ENCODE results near the gene TMPRSS2. TPM values are rescaled to one million over a fixed set of nuclear protein-coding genes. Genes with fewer than 3 reads are reported as not detected.

TMPRSS2 gene
- total and polyA plus RNA-seq, 2 donors (not counting 1 experiment from before 2014, with no cell fraction given), result not detected

DNA sequence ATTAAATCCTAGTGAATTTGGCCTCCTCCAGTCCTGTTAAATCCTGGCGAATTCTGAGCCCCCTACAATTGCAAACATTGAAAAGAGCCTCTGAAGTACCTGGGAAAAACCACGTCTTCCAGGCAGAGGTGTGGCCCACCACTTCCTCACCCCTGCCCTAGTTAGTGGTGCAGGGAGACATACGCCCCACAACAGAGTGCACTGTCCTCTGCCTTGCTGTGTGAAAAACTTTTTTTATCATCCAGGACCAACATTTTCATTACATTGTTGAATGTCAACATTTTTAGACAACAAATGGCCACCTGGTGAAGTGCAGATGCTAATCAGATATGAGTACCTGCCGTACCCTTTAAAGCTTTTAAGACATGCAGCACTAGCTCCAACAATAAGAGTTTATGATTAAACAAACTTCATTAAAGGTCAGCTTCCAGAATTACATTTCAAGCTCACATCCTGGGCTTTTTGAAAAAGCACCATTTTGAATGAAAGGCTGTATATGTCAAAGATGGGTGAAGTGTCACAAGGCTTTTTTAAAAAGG lies 13.6 kb upstream of the TMPRSS2 start:
- peaks cover 0 to 5% (median 0%) of the 10 kb centered on the region in 3 donors for H3K9me3 ChIP-seq (ENCODE audit: control extremely low read depth in 1 of 3, control insufficient read depth in 2 of 3, insufficient read depth in 1 of 3, low read length in 2 of 3)
- TF ChIP-seq, protein P1, sequence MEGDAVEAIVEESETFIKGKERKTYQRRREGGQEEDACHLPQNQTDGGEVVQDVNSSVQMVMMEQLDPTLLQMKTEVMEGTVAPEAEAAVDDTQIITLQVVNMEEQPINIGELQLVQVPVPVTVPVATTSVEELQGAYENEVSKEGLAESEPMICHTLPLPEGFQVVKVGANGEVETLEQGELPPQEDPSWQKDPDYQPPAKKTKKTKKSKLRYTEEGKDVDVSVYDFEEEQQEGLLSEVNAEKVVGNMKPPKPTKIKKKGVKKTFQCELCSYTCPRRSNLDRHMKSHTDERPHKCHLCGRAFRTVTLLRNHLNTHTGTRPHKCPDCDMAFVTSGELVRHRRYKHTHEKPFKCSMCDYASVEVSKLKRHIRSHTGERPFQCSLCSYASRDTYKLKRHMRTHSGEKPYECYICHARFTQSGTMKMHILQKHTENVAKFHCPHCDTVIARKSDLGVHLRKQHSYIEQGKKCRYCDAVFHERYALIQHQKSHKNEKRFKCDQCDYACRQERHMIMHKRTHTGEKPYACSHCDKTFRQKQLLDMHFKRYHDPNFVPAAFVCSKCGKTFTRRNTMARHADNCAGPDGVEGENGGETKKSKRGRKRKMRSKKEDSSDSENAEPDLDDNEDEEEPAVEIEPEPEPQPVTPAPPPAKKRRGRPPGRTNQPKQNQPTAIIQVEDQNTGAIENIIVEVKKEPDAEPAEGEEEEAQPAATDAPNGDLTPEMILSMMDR (IDR thresholded peaks at IDR 0.05), result no peak
- TF ChIP-seq EZH2 (IDR thresholded peaks at IDR 0.05; ENCODE audit: borderline replicate concordance, insufficient read depth, low read depth, low read length, poor library complexity, severe bottlenecking), result no peak
- Mint-ChIP-seq H3K4me1 (no peaks in the 10 kb centered on the region), H3K9me3 (ENCODE audit: insufficient read depth) (peaks cover 6% of the 10 kb centered on the region), H3K4me3 (no peak overlapping the region), H3K27me3 (peaks cover 17% of the 10 kb centered on the region), H3K27ac (no peak overlapping the region)
- H3K79me2 ChIP-seq (ENCODE audit: control insufficient read depth, insufficient read depth, low read length), result no peaks in the 10 kb centered on the region
- intact Hi-C loops (cut with micrococcal nuclease), result no loop called here
- CTCF ChIA-PET, result no interaction called here
- H4K20me1 ChIP-seq (ENCODE audit: control insufficient read depth, insufficient read depth, low read length, poor library complexity, severe bottlenecking), result no peaks in the 10 kb centered on the region
- no peak for ATAC-seq (ENCODE audit: low read depth)
- peaks cover 0 to 4% (median 0%) of the 10 kb centered on the region in 4 experiments for H3K27me3 ChIP-seq (replicated peaks in 1 of 4; ENCODE audit: control extremely low read depth in 1 of 4, control insufficient read depth in 3 of 4, insufficient read depth in 4 of 4, low read length in 3 of 4)
- no peak for DNase-seq
- WGBS (ENCODE audit: insufficient coverage), result 57% methylated on average over 1 of the region's 4 CpGs
- no peak overlapping the region for H3K27ac ChIP-seq (ENCODE audit: low read length in 2 of 2)
- POLR2A ChIA-PET, result no interaction called here
- no peak overlapping the region for H2AFZ ChIP-seq (ENCODE audit: insufficient read depth, low read depth, low read length, poor library complexity, severe bottlenecking)
- H3K4me3 ChIP-seq (ENCODE audit: control extremely low read depth in 1 of 5, extremely low read depth in 1 of 5, insufficient read depth in 1 of 5, low read depth in 2 of 5, low read length in 4 of 5), result no peak overlapping the region
- no peak overlapping the region for H3K4me2 ChIP-seq (replicated peaks; ENCODE audit: low read depth, low read length, poor library complexity, severe bottlenecking)
- H3K4me1 ChIP-seq (ENCODE audit: control insufficient read depth in 2 of 2, insufficient read depth in 2 of 2, low read length in 2 of 2), result no peaks in the 10 kb centered on the region
- H3K36me3 ChIP-seq (replicated peaks in 1 of 2; ENCODE audit: control extremely low read depth in 1 of 2, control insufficient read depth in 1 of 2, extremely low read depth in 1 of 2, insufficient read depth in 2 of 2, low read length in 1 of 2), result no peaks in the 10 kb centered on the region
- H3K9ac ChIP-seq (ENCODE audit: low read length), result no peak overlapping the region

GRCh38 chr21:41520560-41521442 lies 12.8 kb upstream of the TMPRSS2 start:
- H4K20me1 ChIP-seq (ENCODE audit: control insufficient read depth, insufficient read depth, low read length, poor library complexity, severe bottlenecking), result no peaks in the 10 kb centered on the region
- H3K27me3 Mint-ChIP-seq, result peaks cover 15% of the 10 kb centered on the region
- TF ChIP-seq EZH2 (IDR thresholded peaks at IDR 0.05; ENCODE audit: borderline replicate concordance, insufficient read depth, low read depth, low read length, poor library complexity, severe bottlenecking), result no peak
- TF ChIP-seq, protein P1 (IDR thresholded peaks at IDR 0.05), result no peak
- no peak overlapping the region for H3K4me3 ChIP-seq (ENCODE audit: control extremely low read depth in 1 of 5, extremely low read depth in 1 of 5, insufficient read depth in 1 of 5, low read depth in 2 of 5, low read length in 4 of 5)
- H3K9me3 Mint-ChIP-seq (ENCODE audit: insufficient read depth), result peaks cover 8% of the 10 kb centered on the region
- DNase-seq, result no peak
- H3K4me3 Mint-ChIP-seq, result no peak overlapping the region
- intact Hi-C loops (cut with micrococcal nuclease), result no loop called here
- H3K27me3 ChIP-seq (replicated peaks in 1 of 4; ENCODE audit: control extremely low read depth in 1 of 4, control insufficient read depth in 3 of 4, insufficient read depth in 4 of 4, low read length in 3 of 4), result peaks cover 0 to 4% (median 0%) of the 10 kb centered on the region in 4 experiments
- H3K9ac ChIP-seq (ENCODE audit: low read length), result no peak overlapping the region
- no peak overlapping the region for H2AFZ ChIP-seq (ENCODE audit: insufficient read depth, low read depth, low read length, poor library complexity, severe bottlenecking)
- ChIA-PET POLR2A (no interaction called here), CTCF (no interaction called here)
- no peak overlapping the region for H3K27ac ChIP-seq (ENCODE audit: low read length in 2 of 2)
- no peaks in the 10 kb centered on the region for H3K4me1 ChIP-seq (ENCODE audit: control insufficient read depth in 2 of 2, insufficient read depth in 2 of 2, low read length in 2 of 2)
- no peaks in the 10 kb centered on the region for H3K79me2 ChIP-seq (ENCODE audit: control insufficient read depth, insufficient read depth, low read length)
- no peak overlapping the region for H3K4me2 ChIP-seq (replicated peaks; ENCODE audit: low read depth, low read length, poor library complexity, severe bottlenecking)
- no peaks in the 10 kb centered on the region for H3K4me1 Mint-ChIP-seq
- H3K9me3 ChIP-seq (ENCODE audit: control extremely low read depth in 1 of 3, control insufficient read depth in 2 of 3, insufficient read depth in 1 of 3, low read length in 2 of 3), result peaks cover 0 to 5% (median 0%) of the 10 kb centered on the region in 3 donors
- H3K36me3 ChIP-seq (replicated peaks in 1 of 2; ENCODE audit: control extremely low read depth in 1 of 2, control insufficient read depth in 1 of 2, extremely low read depth in 1 of 2, insufficient read depth in 2 of 2, low read length in 1 of 2), result no peaks in the 10 kb centered on the region
- no peak overlapping the region for H3K27ac Mint-ChIP-seq
- WGBS (ENCODE audit: insufficient coverage), result 62% methylated on average over 2 of the region's 5 CpGs
- no peak for ATAC-seq (ENCODE audit: low read depth)

Data from B cell (primary cell).